Activated CD4-positive, alpha-beta T cell treated with anti-CD3 and anti-CD28 coated beads, Interleukin-2, amount 50 U/mL, for 16 hours (primary cell): ENCODE measurements around the gene ASB7.

Experiments
- DNase-seq: peaks from one replicate; pipeline ENCODE4 v3.0.0-alpha.2; 2020

The ASB7 gene

DNA sequence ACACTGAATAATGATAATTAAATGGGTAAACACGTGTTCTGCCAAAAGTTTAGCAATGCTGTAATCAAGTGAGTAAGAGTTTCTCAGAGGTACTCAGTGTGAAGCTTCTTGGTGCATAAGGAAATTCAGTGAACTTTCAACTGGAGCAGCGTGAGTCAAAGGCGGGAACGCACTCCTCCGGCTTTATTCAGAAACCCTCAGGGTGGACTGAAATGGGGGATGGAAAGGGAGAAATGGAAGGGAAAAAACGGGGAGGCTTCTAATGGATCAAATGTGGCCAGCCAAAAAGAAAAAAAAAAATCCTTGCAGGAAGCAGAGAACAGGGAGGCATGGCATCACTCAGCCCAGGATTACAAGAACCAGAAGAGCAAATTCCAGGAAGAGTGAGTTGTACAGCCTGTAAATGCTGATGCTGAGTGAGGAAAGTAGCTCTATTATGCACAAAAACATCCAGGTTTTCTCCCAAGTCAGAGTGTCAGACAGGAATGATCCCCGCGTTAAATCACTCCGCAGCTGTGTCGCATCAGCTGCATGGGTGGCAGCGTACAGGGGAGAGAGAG lies 85.3 kb downstream of the ASB7 start:
- DNase-seq = no peak

DNA sequence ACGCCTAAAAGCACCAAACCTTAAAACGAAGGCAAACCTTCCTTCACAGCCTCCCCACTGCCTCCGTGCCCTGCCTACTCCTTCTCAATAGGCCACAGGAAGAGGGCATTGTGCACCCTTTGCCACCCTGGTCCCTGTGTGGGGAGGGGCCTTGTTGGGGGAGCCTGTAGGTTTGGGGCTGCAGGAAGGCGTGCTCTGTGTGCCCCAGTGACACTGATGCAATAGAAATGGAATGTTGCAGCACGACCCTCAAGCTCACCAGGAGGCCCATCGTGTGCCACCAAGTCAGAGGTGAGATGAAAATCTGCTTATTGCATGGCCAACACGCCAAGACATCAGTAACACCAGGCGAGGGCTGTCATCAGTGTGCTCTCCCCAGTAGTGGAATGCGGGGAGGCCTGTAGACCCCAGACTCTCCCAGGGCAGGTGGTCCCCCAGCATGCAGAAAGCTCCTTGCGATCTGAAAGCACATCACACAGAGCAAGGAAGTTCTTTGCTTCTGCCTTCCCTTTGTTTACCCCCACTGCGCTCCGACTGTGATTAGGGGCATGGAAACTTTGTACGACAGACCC lies 86.2 kb downstream of the ASB7 start:
- DNase-seq = no peak

DNA sequence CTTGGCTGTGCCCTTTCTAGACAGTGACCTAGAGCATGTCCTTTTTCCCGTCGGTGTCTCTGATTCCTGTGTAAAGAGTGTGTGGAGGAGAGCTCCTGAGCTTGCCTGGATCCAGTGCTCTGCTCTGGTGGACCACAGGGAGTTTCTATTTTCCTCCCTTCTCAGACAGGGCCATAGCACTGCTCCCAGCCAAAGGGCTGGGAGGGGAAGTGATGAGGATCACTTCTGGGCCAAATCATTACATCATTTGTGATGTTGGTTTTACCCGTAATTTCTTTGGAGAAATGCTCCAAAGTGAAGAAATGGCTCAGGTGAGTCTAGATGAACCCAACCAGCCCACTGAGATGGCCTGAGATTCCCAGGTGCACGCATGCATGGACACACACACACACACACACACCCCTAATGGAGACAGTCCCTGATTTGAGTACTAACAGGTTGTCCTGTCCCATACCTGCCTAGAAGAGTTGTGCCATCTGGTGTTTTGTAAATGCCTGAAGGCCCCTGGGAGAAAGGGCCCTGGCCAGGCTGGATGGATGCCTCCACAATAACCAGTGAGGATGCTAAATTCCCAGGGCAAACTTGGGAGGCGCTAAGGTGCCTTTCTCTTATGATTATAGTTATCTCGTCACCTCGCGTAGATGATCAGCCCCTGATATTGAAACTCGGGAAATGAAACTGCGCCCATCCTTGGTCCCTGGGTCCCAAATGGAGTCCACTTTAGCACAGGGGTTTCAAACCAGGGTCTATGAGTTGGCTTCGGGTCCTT lies 86.9 kb downstream of the ASB7 start:
- DNase-seq = no peak

DNA sequence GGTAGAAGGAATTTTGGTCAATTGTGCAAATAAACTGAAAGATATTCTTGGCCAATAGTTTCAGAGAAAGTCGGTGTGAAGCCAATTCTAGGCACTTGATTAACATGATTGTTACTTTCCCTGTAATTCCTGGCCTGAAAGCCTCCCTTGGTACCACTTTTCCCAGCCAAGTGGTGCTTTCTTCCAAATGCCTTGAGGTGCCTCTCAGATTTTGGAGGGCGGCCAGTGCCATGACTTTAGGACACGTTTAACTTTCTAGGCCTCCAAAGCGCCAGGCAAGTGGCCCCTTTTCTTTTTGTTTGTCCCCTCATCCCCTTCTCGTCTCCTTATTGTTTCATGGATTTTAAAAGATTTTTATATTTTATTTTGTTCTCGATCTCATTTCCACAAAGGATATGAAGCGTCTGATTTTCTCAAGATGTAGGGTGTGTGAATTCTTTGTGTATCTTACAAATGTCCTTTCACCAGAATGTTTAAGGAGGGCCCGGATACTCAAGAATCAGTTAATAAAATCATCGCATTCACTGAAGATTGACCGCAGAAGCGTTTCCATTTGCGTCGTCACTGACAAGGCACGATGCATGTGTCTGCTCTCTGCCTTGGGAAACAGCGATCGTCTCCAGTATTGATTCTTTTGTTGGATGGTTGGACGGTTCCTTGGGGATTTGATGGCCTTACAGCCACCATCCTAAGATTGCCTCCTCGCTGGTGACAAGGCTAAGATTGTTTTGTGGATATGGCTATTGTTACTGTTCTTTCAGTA lies 87.8 kb downstream of the ASB7 start:
- no peak for DNase-seq

DNA sequence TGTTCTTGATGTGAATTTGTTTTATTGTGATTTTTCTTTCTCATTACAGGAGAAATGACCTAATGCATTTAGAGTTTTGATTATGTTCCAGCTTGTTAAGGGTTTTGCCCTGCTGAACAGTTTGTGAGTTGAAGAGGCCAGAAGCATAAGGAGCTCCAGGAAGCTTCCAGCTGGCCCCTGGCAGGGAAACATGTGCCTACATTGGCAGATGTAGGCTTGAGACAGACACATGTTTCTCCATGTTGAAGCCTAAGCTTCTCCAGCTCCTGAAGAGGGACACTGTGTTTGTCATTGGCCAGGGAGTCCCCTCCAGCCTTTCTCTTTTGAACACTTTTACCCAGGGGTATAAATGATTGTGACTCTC lies 88.4 kb downstream of the ASB7 start:
- no peak for DNase-seq

DNA sequence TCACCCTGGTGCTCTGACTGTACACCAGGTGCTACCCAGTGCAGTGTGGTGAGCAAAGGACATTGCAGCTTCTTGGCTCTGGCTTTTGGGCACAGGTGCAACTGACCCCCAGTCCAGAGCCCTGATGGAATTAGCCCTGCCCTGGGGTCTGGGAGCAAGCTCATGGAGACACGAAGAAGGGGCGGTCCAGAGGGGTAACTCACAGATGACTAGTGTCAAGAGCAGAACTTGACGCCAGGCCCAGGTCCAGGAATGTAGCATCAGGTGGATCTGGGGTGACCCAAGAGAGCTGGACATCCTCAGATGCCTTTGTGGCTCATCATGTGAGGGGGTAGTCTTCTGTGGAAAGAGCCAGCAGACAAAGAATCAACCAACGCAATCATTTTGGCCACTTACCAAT lies 88.9 kb downstream of the ASB7 start:
- no peak for DNase-seq

DNA sequence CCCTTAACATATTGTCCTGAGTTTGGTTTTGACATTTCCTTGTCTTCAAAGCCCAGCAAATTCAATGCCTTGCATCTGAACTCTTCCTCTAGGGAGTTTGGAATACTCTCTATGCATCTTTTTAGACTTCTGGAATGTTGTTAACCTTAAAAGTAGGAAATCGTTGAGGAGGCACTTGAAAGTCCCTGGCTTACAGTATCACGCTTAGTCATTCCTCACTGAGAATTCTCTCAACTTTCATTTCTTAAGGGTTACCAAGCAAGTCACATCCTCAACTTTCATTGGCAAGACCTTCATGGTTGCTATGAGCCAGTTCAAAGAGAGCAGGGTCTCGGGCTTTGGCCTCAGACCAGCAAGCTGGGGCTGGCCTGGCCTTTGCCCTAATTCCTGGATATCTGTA lies 89.9 kb downstream of the ASB7 start:
- no peak for DNase-seq

DNA sequence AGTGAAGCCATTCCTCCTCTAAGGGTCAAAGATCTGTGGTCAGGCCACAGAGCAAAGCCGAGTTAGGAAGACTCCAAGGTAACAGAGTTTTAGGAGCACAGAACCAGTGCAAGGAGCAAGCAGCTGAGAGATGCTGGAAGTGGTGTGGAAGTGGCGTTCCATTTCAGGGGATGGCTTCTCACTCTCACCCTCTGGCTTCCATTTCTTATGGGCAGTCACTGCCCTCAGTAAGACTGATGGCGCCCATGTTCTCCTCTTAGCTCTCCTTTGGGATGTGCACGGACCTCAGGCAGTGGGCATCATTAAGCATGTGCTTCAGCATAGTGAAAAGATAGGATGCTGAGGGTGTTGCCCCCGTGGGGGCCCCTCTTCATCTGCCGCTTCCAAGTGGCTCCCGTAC lies 90.3 kb downstream of the ASB7 start:
- DNase-seq = no peak

DNA sequence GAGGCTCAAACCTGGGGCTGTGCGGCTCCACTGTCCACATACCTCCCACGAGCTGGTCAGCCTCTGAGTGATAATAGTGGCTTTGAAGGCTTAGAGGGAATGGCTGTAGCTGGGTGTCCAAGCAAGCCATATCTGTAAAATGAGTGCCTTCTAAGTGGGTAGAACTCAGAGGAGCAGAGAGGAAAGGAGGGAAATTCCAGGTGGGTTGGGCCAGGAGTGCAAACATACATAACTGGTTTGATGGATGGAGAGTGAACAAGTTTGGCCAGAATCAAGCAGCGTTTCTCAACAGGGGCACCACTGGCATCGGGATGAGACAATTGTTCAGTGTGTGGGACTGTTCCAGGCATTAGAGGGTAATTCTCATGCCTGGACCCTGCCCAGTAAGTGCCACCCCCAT lies 91.1 kb downstream of the ASB7 start:
- no peak for DNase-seq

DNA sequence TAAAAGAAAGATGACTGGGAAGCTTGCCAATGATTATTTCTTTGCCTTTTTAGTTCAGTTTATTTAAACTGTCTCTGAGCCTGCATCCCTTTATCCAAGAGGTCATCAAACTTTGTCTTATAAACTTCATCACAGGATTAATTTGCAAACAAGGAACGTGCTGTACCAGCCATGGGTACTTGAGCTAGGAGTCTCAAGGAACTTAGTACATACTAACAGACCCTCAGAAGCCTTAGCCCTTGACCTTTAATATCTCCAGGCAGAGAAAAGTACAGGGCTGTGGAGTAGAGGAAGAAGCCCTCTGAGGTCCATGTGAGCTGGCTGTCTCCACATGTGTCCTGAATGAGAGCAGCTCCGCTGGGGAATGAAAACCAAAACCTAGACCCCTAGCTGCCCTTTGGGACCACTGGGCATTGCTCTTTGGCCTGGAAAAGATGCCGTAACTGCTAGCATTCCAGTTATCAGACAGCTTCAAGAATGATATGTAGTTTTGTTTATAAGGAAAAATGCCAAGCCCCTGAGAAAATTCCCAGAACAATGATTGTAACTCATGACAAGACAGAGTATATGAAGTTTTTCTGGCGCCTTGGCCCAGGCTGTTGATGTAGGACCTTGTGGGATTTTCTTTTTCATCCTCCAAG lies 92.1 kb downstream of the ASB7 start:
- DNase-seq = no peak

DNA sequence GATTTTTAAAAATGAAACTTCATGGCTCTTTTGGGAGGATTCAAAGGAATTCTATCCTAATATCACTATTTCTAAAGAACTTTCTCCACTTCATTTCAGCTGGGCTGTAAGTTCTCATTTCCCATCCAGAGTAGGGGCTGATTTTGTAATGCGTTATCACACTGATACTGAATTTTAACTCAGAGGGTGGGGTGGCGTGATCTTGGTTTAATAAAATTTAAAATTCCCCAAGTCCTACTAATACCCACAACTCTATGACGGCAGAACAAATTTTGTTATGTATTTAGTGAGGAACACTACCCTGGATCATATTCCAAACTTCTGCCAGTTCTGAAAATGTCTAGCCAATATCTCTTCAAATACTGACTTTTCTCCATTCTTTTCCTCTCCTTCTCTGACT lies 92.7 kb downstream of the ASB7 start:
- DNase-seq = no peak

DNA sequence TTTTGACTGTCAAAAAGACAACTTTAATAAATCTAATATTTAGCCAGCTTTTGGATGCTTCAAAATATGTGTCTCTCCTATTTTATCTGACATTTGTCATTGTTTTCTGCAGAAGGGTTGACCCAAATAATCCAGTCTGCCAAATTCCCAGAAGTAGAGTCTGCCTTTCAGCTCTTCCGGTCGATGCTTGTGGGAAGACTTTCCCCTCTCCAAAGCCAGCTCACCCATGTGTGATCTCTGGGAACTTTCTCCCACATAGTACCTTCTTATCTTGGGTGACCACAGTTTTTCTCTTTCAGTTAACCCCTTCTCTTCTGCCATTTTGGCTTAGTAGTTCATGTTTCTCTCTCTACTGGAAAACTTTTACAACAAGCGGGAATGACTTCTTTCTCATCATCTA lies 94.1 kb downstream of the ASB7 start:
- DNase-seq = no peak
